ENCODE measurements around the gene FSD1L. TPM values are rescaled to one million over a fixed set of nuclear protein-coding genes. Genes with fewer than 3 reads are reported as not detected.

Gene FSD1L
- polyA plus RNA-seq, 3 donors, result 0.96 to 3.2 (median 1.5) TPM

GRCh38 chr9:105421154-105421553, 26.7 kb upstream of the FSD1L start:
- H3K9me3 Mint-ChIP-seq, result no peaks in the 10 kb centered on the region
- no peak for DNase-seq
- Histone ChIP-seq H3K79me2 (ENCODE audit: insufficient read depth, low read length) (no peaks in the 10 kb centered on the region), H3K36me3 (replicated peaks in 1 of 2; ENCODE audit: control insufficient read depth in 1 of 2, insufficient read depth in 2 of 2, low read length in 2 of 2) (no peaks in the 10 kb centered on the region), H2AFZ (ENCODE audit: insufficient read depth, low read depth, low read length, poor library complexity, severe bottlenecking) (no peak overlapping the region), H4K20me1 (ENCODE audit: insufficient read depth, low read length) (no peaks in the 10 kb centered on the region), H3K27me3 (ENCODE audit: control insufficient read depth in 2 of 2, insufficient read depth in 2 of 2, low read length in 2 of 2) (no peaks in the 10 kb centered on the region), H3K9me3 (replicated peaks in 1 of 2; ENCODE audit: control insufficient read depth in 1 of 2, insufficient read depth in 1 of 2, low read length in 2 of 2) (no peaks in the 10 kb centered on the region), H3K4me2 (replicated peaks; ENCODE audit: extremely low read depth, low read length, poor library complexity, severe bottlenecking) (no peak overlapping the region), H3K4me3 (replicated peaks in 1 of 3; ENCODE audit: low read depth in 2 of 3, low read length in 3 of 3) (no peak overlapping the region), H3K4me1 (ENCODE audit: control insufficient read depth in 1 of 2, insufficient read depth in 2 of 2, low read length in 2 of 2) (peaks cover 10 to 15% of the 10 kb centered on the region in 2 donors), H3K9ac (ENCODE audit: insufficient read depth, low read length, poor library complexity, severe bottlenecking) (no peak overlapping the region), H3K27ac (ENCODE audit: low read depth in 1 of 2, low read length in 2 of 2) (no peak overlapping the region)
- H3K4me3 Mint-ChIP-seq, result no peak overlapping the region
- H3K36me3 Mint-ChIP-seq, result no peaks in the 10 kb centered on the region
- H3K27ac Mint-ChIP-seq, result no peak overlapping the region
- peaks cover 15% of the 10 kb centered on the region for H3K4me1 Mint-ChIP-seq
- intact Hi-C loops (cut with micrococcal nuclease), result loop anchor here in 1 of 2 donors (10.0 kb wide), 1 partner anchor 606 kb away; no protein-coding TSS in a partner anchor
- no peaks in the 10 kb centered on the region for H3K27me3 Mint-ChIP-seq (ENCODE audit: low read depth in 3 of 3)
- WGBS (ENCODE audit: insufficient coverage), result no CpG with 5 or more reads among the region's 2 CpGs
- TF ChIP-seq CTCF (IDR thresholded peaks at IDR 0.05), result no peak

GRCh38 chr9:105421864-105422263, 26.0 kb upstream of the FSD1L start:
- DNase-seq, result no peak
- H3K4me1 ChIP-seq (ENCODE audit: control insufficient read depth in 1 of 2, insufficient read depth in 2 of 2, low read length in 2 of 2), result peaks cover 10 to 15% of the 10 kb centered on the region in 2 donors
- WGBS (ENCODE audit: insufficient coverage), result 93% methylated on average over 4 of the region's 5 CpGs
- H3K27ac ChIP-seq (ENCODE audit: low read depth in 1 of 2, low read length in 2 of 2), result no peak overlapping the region
- H3K36me3 ChIP-seq (replicated peaks in 1 of 2; ENCODE audit: control insufficient read depth in 1 of 2, insufficient read depth in 2 of 2, low read length in 2 of 2), result no peaks in the 10 kb centered on the region
- H4K20me1 ChIP-seq (ENCODE audit: insufficient read depth, low read length), result no peaks in the 10 kb centered on the region
- Mint-ChIP-seq H3K4me3 (no peak overlapping the region), H3K4me1 (peaks cover 15% of the 10 kb centered on the region), H3K36me3 (no peaks in the 10 kb centered on the region), H3K27me3 (ENCODE audit: low read depth in 3 of 3) (peaks cover 0 to 1% (median 0%) of the 10 kb centered on the region in 3 donors), H3K9me3 (no peaks in the 10 kb centered on the region), H3K27ac (no peak overlapping the region)
- H3K79me2 ChIP-seq (ENCODE audit: insufficient read depth, low read length), result no peaks in the 10 kb centered on the region
- H3K4me2 ChIP-seq (replicated peaks; ENCODE audit: extremely low read depth, low read length, poor library complexity, severe bottlenecking), result no peak overlapping the region
- H3K27me3 ChIP-seq (ENCODE audit: control insufficient read depth in 2 of 2, insufficient read depth in 2 of 2, low read length in 2 of 2), result no peaks in the 10 kb centered on the region
- H3K4me3 ChIP-seq (replicated peaks in 1 of 3; ENCODE audit: low read depth in 2 of 3, low read length in 3 of 3), result no peak overlapping the region
- TF ChIP-seq CTCF (IDR thresholded peaks at IDR 0.05), result no peak
- H2AFZ ChIP-seq (ENCODE audit: insufficient read depth, low read depth, low read length, poor library complexity, severe bottlenecking), result no peak overlapping the region
- intact Hi-C loops (cut with micrococcal nuclease), result loop anchor here in 1 of 2 donors (10.0 kb wide), 1 partner anchor 607 kb away; no protein-coding TSS in a partner anchor
- no peaks in the 10 kb centered on the region for H3K9me3 ChIP-seq (replicated peaks in 1 of 2; ENCODE audit: control insufficient read depth in 1 of 2, insufficient read depth in 1 of 2, low read length in 2 of 2)
- H3K9ac ChIP-seq (ENCODE audit: insufficient read depth, low read length, poor library complexity, severe bottlenecking), result no peak overlapping the region
